A673 (cell line): ENCODE measurements around the gene SEPTIN10. TPM values are rescaled to one million over a fixed set of nuclear protein-coding genes. Genes with fewer than 3 reads are reported as not detected.
"Not testable (repeated sequence)": the region's sequence is repeated elsewhere in the genome, so short reads cannot be mapped to it uniquely, and the experiment has no call there.

Experiments
- BruUV-seq: library from RNA; stranded (reverse); fragments of 400-500 nt; replicated peaks from 2 replicates; lab custom pipeline; 2021; lab: Mats Ljungman, UMichigan
- CTCF ChIA-PET: fragments of 300-600 bp; sonication (Branson Sonifier 250); formaldehyde crosslinking; loops from one replicate; lab custom pipeline; 2022; ENCODE audit warnings: antibody characterized with exemption; lab: Charles Lee
- POLR2A ChIA-PET: fragments of 300-600 bp; sonication (Branson Sonifier 250); formaldehyde crosslinking; loops from one replicate; lab custom pipeline; 2022; ENCODE audit warnings: antibody characterized with exemption; ENCODE audit not compliant: low non-redundant PET; lab: Charles Lee
- DNase-seq: peaks from one replicate; pipeline ENCODE4 v3.0.0-alpha.2; 2015; ENCODE audit warnings: low spot score
- H3K27ac ChIP-seq: fragments of 200-600 bp; sonication (generic); 2 replicates; pipeline ENCODE4 v1.5.1; 2016; ENCODE audit warnings: mixed run types, low read depth, mild to moderate bottlenecking, mixed read lengths, antibody characterized with exemption, low read length; ENCODE audit not compliant: poor library complexity, severe bottlenecking
- H3K27me3 ChIP-seq: fragments of 200-600 bp; sonication (generic); replicated peaks from 2 replicates; pipeline ENCODE4 v1.6.1; 2017; ENCODE audit warnings: mixed run types, low read depth, mild to moderate bottlenecking, mixed read lengths, antibody characterized with exemption, low read length; ENCODE audit not compliant: insufficient read depth, poor library complexity
- H3K36me3 ChIP-seq: fragments of 200-600 bp; sonication (generic); 2 replicates; pipeline ENCODE4 v1.6.1; 2016; ENCODE audit warnings: mixed run types, mild to moderate bottlenecking, mixed read lengths, antibody characterized with exemption, low read length; ENCODE audit not compliant: insufficient read depth, poor library complexity, severe bottlenecking
- H3K4me1 ChIP-seq: fragments of 200-600 bp; sonication (generic); 2 replicates; pipeline ENCODE4 v1.6.1; 2017; ENCODE audit warnings: mixed run types, mild to moderate bottlenecking, mixed read lengths, antibody characterized with exemption, low read length; ENCODE audit not compliant: insufficient read depth, poor library complexity, severe bottlenecking
- H3K4me3 ChIP-seq: fragments of 200-600 bp; sonication (generic); 2 replicates; pipeline ENCODE4 v1.5.1; 2016; ENCODE audit warnings: low read depth, mixed run types, mild to moderate bottlenecking, mixed read lengths, low read length; ENCODE audit not compliant: poor library complexity, severe bottlenecking
- H3K9me3 ChIP-seq: fragments of 200-600 bp; sonication (generic); 2 replicates; pipeline ENCODE4 v1.6.1; 2016; ENCODE audit warnings: mixed run types, low read depth, mild to moderate bottlenecking, mixed read lengths, antibody characterized with exemption, low read length; ENCODE audit not compliant: poor library complexity, severe bottlenecking
- EZH2 ChIP-seq: fragments of 200-600 bp; sonication (generic); IDR thresholded peaks from 2 replicates; pipeline ENCODE4 v1.6.1; 2017; ENCODE audit warnings: borderline replicate concordance, low read depth, mild to moderate bottlenecking, mixed read lengths, antibody characterized with exemption, low read length; ENCODE audit not compliant: poor library complexity, severe bottlenecking
- intact Hi-C: fragments of 100-400 bp; cut with micrococcal nuclease; formaldehyde crosslinking; loops from one replicate; pipeline ENCODE4 v1.10.0; 2022; ENCODE audit not compliant: unreplicated experiment
- total RNA-seq: library from RNA; stranded (reverse); gene quantifications from 2 replicates; pipeline ENCODE4 v1.2.3, GENCODE V29; 2021
- TF ChIP-seq, protein P1 (sequence below): fragments of 300-800, 200-600 bp; sonication (generic); conservative IDR thresholded peaks from 2 replicates; pipeline ENCODE4 v1.5.1; 2017; ENCODE audit warnings: low read depth, mild to moderate bottlenecking, antibody characterized with exemption, low read length, moderate library complexity, mixed read lengths

SEPTIN10 gene
- total RNA-seq, 1 experiment from 2014 or later, result 118 TPM

DNA sequence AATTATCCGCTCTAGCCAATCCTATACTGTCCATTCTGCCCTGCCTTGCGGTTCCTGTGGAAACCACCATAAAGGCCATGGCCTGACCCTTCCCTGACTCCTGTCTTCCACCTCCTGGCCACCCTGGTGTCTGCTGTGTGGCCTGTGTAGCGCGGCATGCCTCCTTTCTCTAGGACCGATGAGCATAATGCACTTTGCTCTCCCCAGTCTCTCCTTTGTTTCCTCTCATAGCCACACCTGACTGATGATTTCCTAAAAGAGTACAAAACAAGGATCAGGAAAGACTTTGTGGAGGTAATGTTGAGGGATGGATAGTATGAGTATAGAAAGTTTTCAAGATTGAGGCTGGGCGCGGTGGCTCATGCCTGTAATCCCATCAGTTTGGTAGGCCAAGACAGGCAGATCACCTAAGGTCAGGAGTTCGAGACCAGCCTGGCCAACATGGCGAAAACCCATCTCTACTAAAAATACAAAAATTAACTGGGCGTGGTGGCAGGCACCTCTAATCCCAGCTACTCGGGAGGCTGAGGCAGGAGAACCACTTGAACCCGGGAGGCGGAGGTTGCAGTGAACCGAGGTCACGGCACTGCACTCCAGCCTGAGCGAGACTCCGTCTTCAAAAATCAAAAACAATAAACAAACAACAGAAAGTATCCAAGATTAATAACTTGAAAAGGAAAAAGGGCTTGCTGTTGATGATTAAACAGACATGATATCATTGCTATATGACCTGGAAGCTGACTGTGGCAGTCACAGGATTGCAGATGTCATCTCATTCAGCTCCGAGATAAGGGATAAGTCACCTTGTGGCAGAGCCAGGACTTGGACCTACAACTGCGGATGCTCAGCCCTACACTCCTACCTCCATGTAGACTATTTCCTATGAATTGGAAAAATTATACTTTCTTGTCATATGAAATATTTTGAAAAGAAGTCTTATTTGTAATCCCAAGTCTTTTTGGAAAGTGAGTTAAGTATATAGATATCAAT, 17.0 kb upstream of the SEPTIN10 start:
- no TSS peak for BruUV-seq
- Histone ChIP-seq H3K4me3 (no peak overlapping the region), H3K4me1 (no peaks in the 10 kb centered on the region), H3K27me3 (no peaks in the 10 kb centered on the region), H3K27ac (no peak overlapping the region), H3K9me3 (no peaks in the 10 kb centered on the region), H3K36me3 (no peaks in the 10 kb centered on the region)
- no peak for TF ChIP-seq EZH2
- TF ChIP-seq, protein P1, sequence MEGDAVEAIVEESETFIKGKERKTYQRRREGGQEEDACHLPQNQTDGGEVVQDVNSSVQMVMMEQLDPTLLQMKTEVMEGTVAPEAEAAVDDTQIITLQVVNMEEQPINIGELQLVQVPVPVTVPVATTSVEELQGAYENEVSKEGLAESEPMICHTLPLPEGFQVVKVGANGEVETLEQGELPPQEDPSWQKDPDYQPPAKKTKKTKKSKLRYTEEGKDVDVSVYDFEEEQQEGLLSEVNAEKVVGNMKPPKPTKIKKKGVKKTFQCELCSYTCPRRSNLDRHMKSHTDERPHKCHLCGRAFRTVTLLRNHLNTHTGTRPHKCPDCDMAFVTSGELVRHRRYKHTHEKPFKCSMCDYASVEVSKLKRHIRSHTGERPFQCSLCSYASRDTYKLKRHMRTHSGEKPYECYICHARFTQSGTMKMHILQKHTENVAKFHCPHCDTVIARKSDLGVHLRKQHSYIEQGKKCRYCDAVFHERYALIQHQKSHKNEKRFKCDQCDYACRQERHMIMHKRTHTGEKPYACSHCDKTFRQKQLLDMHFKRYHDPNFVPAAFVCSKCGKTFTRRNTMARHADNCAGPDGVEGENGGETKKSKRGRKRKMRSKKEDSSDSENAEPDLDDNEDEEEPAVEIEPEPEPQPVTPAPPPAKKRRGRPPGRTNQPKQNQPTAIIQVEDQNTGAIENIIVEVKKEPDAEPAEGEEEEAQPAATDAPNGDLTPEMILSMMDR, result no peak
- intact Hi-C loops, result no loop called here
- CTCF ChIA-PET, result no interaction called here
- no peak for DNase-seq
- POLR2A ChIA-PET, result no interaction called here

DNA sequence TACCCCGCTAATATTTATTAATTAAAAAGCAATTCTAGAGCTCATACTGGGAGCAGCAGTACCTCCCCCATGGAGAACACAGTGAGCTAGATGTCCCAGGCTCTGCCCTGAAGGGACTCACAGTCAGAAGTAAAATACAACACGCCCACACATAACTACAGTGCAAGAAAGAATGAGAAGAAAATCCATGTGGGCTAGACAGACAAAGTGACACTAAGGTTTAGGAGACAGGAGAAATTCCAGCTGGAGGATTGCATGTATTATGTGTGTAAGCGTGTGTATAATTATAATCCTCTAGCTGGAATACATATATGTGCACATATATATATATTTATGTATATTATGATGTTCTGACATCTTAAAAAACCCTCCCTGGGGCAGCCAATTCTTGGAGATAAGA, 16.1 kb upstream of the SEPTIN10 start:
- Histone ChIP-seq H3K36me3 (no peaks in the 10 kb centered on the region), H3K27ac (no peak overlapping the region), H3K4me1 (no peaks in the 10 kb centered on the region), H3K27me3 (no peaks in the 10 kb centered on the region), H3K9me3 (no peaks in the 10 kb centered on the region), H3K4me3 (no peak overlapping the region)
- ChIA-PET CTCF (no interaction called here), POLR2A (no interaction called here)
- no TSS peak for BruUV-seq
- no peak for DNase-seq
- no peak for TF ChIP-seq EZH2
- TF ChIP-seq, protein P1, result no peak
- intact Hi-C loops, result no loop called here

DNA sequence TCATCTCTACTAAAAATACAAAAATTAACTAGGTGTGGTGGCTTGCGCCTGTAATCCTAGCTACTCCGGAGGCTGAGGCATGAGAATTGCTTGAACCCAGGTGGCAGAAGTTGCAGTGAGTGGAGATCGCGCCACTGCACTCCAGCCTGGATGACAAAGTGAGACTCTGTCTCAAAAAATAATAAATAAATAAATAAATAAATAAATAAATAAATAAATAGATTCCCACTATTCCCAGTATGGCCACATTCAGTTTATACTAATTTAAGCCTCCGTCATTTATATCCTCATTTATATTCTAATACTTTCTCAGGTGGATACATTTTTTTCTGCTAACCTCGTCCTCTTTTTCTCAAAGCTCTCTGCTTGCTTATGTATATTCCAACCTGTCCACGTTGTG, 14.6 kb upstream of the SEPTIN10 start:
- H3K4me1 ChIP-seq, H3K9me3 ChIP-seq, H3K4me3 ChIP-seq, BruUV-seq, H3K36me3 ChIP-seq, POLR2A ChIA-PET, H3K27me3 ChIP-seq, H3K27ac ChIP-seq, DNase-seq, intact Hi-C loops, CTCF ChIA-PET: not testable (repeated sequence)
